Measurements from ENCODE around the gene GIPR. TPM values are rescaled to one million over a fixed set of nuclear protein-coding genes. Genes with fewer than 3 reads are reported as not detected.

Gene GIPR
- total and polyA plus RNA-seq, 2 experiments from 2014 or later, result 12.8 to 23.6 TPM

- DNase-seq (ENCODE audit: low read depth in 1 of 2, low spot score in 1 of 2), result peak in 1 of 2 donors; percentile 84
- Histone ChIP-seq H3K27ac (no peak overlapping the region), H3K36me3 (peaks cover 3% of the 10 kb centered on the region), H3K4me1 (ENCODE audit: low read depth) (no peaks in the 10 kb centered on the region), H3K4me3 (no peak overlapping the region), H3K9me3 (ENCODE audit: low read depth) (no peaks in the 10 kb centered on the region), H3K27me3 (no peaks in the 10 kb centered on the region)
- no peak for TF ChIP-seq CTCF (IDR thresholded peaks at IDR 0.05; ENCODE audit: low read depth, low read length)
Observed at GRCh38 chr19:45630463-45630862, 37.6 kb upstream of the GIPR start.

GRCh38 chr19:45632468-45633196, 35.4 kb upstream of the GIPR start:
- Histone ChIP-seq H3K27me3 (no peaks in the 10 kb centered on the region), H3K4me3 (no peak overlapping the region), H3K36me3 (peaks cover 3% of the 10 kb centered on the region), H3K9me3 (ENCODE audit: low read depth) (no peaks in the 10 kb centered on the region), H3K27ac (no peak overlapping the region), H3K4me1 (ENCODE audit: low read depth) (no peaks in the 10 kb centered on the region)
- no peak for TF ChIP-seq CTCF (IDR thresholded peaks at IDR 0.05; ENCODE audit: low read depth, low read length)
- peak; percentile 81 to 94 for DNase-seq (ENCODE audit: low read depth in 1 of 2, low spot score in 1 of 2)

GRCh38 chr19:45636275-45636674, 31.7 kb upstream of the GIPR start:
- Histone ChIP-seq H3K36me3 (no peaks in the 10 kb centered on the region), H3K27ac (no peak overlapping the region), H3K27me3 (no peaks in the 10 kb centered on the region), H3K4me1 (ENCODE audit: low read depth) (peaks cover 9% of the 10 kb centered on the region), H3K9me3 (ENCODE audit: low read depth) (no peaks in the 10 kb centered on the region), H3K4me3 (no peak overlapping the region)
- no peak for DNase-seq (ENCODE audit: low read depth in 1 of 2, low spot score in 1 of 2)
- TF ChIP-seq CTCF (IDR thresholded peaks at IDR 0.05; ENCODE audit: low read depth, low read length), result no peak

GRCh38 chr19:45636902-45637301, 31.1 kb upstream of the GIPR start:
- H3K27me3 ChIP-seq, result no peaks in the 10 kb centered on the region
- H3K4me1 ChIP-seq (ENCODE audit: low read depth), result peaks cover 9% of the 10 kb centered on the region
- no peak for TF ChIP-seq CTCF (IDR thresholded peaks at IDR 0.05; ENCODE audit: low read depth, low read length)
- no peak overlapping the region for H3K27ac ChIP-seq
- H3K4me3 ChIP-seq, result no peak overlapping the region
- no peaks in the 10 kb centered on the region for H3K36me3 ChIP-seq
- DNase-seq (ENCODE audit: low read depth in 1 of 2, low spot score in 1 of 2), result no peak
- H3K9me3 ChIP-seq (ENCODE audit: low read depth), result no peaks in the 10 kb centered on the region

GRCh38 chr19:45637890-45638667, 29.9 kb upstream of the GIPR start:
- Histone ChIP-seq H3K27ac (no peak overlapping the region), H3K36me3 (no peaks in the 10 kb centered on the region), H3K4me3 (peak overlapping the region; percentile 28), H3K4me1 (ENCODE audit: low read depth) (peaks cover 9% of the 10 kb centered on the region), H3K27me3 (no peaks in the 10 kb centered on the region), H3K9me3 (ENCODE audit: low read depth) (no peaks in the 10 kb centered on the region)
- peak in 1 of 2 donors; percentile 83 for DNase-seq (ENCODE audit: low read depth in 1 of 2, low spot score in 1 of 2)
- no peak for TF ChIP-seq CTCF (IDR thresholded peaks at IDR 0.05; ENCODE audit: low read depth, low read length)
